Activated CD8-positive, alpha-beta memory T cell treated with anti-CD3 and anti-CD28 coated beads, Interleukin-2, amount 50 U/mL, for 48 hours (primary cell): ENCODE results near the gene PPA2.

Source experiments
- DNase-seq: peaks from one replicate; pipeline ENCODE4 v3.0.0-alpha.2; 2020

PPA2 gene

GRCh38 chr4:105386012-105386411 lies 87.8 kb downstream of the PPA2 start:
- no peak for DNase-seq

GRCh38 chr4:105374071-105374470 lies 99.8 kb downstream of the PPA2 start:
- DNase-seq, result no peak

GRCh38 chr4:105373324-105373723 lies 100.5 kb downstream of the PPA2 start:
- no peak for DNase-seq

DNA sequence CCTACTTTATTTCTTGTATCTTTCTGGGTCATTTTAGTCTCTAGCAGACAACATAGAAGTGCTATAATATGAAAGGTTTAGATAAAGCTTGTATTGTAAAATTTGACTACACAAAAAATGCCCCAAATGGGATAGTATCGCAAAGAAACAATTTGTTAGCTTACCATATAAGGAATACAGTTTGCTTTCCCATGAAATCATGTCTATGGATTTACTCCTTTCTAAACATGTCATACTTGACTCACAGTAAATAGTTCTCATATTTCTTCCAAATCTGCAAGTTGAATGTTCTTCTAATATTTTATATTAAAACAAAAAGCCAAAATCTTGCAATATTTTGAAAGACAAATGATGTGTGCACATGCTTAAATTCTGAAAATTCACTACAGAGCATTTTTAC lies 103.9 kb downstream of the PPA2 start:
- no peak for DNase-seq

GRCh38 chr4:105361053-105361452 lies 112.8 kb downstream of the PPA2 start:
- no peak for DNase-seq

DNA sequence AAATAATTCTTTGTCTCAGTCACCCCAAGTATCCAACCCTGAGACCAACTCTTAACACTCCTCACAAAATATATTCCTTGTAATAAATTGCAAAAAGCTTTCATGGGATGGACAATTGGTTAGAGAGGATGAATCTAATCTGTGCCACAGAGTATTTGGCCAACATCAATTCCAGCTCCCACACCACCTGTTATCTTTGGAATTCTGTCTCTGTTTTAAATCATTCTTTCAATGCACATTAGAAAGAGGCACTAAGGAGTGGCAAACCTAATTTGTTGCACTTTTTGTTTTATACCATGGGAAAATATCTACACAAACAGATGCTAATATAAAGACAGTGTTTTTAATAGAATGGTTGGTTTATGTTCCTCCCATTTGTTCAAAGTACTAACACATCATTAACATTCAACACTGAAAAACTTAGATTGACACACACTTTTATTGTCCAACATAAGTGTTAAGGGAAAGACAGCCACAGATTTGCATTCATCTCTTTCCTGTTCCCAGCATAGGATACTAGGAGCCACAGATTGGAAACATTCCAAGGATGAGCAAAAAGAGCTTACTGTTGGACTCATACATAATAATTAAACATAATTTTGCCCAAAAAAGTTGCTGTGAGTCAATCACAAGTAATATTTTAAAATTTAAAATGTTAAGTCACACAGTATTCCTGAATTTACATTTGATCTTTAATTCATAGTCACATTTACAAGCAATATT lies 116.4 kb downstream of the PPA2 start:
- DNase-seq, result no peak

DNA sequence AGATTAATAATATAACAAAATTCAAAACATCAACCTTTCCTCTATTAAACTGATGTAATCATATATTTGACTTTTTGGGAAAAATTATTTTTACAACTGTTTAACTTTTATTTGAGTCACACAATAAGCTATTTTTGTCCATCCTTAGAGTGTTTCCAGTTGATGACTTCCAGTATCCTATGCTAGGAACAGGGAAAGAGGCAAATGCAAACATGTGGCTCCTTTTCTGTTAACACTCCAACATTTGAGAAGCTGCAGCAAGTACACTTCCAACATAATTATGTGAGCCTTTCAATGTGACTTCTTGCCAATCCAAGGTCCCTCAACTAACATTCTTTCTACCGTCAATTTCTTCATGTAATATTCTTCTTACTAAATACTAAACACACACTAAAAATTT lies 117.7 kb downstream of the PPA2 start:
- DNase-seq, result no peak

GRCh38 chr4:105352826-105353225 lies 121.0 kb downstream of the PPA2 start:
- DNase-seq, result no peak

DNA sequence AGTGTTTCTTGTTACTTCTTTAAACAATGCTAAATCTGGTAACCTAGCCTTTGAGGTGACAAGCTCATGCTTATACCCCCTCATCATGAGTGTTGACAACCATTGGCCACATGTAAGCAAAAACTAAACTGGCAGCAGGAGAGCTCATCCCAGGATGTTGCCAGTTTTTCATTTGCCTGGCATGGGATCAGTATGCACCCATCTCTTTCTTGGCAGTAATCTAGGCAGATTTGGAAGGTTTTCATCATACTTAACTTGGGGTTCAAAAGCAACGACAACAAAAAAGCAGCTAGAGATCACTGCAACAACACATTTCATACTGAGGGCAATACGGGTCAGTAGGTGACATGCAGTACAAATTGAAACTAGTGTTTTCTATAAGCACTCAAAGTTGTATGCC lies 122.0 kb downstream of the PPA2 start:
- no peak for DNase-seq

GRCh38 chr4:105350859-105351490 lies 122.9 kb downstream of the PPA2 start:
- no peak for DNase-seq

DNA sequence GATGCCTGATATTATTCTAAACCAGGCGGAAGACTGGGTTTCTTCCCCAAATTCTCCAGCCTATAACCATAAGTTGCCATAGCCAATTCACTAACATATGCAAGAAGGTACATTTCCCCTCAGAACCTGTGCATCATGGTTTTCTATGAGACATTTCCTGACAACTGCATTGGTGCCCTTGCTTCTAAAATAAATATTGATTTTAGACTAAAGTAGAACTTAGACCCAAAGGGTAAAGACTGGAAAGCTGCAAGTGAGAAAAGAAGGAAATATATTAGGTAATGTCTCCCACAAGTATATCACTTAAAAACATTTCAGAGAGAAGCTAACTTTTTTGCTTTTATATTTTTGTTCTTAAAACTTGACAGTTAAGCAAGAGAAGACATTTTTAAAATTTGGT lies 125.1 kb downstream of the PPA2 start:
- DNase-seq, result no peak

DNA sequence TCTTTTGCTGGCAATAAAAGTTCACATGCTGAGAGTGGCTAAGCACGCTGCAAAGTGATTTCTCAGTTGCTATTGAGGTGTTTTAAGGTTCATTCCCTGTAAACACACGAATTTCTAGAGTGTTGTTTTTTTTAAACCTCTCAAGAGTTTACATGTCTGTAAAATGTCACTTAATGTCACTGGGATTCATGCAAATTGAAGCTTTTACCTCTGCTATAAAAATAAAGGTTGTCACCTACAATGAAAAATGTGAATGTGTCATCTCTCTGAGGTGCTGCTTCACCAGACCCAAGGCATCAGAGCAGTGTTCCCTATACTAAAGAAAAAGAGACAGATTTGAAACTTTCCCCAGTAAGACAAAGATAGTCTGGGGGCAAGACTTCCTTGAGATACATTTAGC lies 127.0 kb downstream of the PPA2 start:
- no peak for DNase-seq

GRCh38 chr4:105345838-105346237 lies 128.0 kb downstream of the PPA2 start:
- DNase-seq, result no peak

- no peak for DNase-seq
Measured at GRCh38 chr4:105345358-105345757, 128.5 kb downstream of the PPA2 start.

DNA sequence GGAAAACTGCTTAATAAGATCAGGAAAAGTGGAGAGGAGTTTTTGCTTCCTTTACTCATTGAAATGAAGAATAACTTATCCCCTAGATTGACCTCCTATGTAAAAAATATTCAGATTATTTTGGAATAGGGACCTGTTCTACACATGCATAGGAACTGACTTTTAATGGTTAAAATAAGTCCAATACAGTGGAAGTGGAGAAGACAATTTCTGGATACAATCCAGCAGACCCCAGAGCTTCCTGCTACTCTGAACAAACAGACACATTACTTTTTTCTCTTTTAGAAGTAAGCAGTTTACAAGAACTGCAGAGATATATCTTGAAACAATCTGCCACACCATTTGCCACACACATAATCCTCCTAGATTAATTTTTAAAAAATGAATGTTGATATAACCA lies 129.7 kb downstream of the PPA2 start:
- DNase-seq, result no peak

GRCh38 chr4:105343146-105343931 lies 130.5 kb downstream of the PPA2 start:
- no peak for DNase-seq

- DNase-seq, result no peak
Measured at GRCh38 chr4:105329081-105329480, 144.8 kb downstream of the PPA2 start.

- no peak for DNase-seq
Measured at GRCh38 chr4:105327956-105328355, 145.9 kb downstream of the PPA2 start.

DNA sequence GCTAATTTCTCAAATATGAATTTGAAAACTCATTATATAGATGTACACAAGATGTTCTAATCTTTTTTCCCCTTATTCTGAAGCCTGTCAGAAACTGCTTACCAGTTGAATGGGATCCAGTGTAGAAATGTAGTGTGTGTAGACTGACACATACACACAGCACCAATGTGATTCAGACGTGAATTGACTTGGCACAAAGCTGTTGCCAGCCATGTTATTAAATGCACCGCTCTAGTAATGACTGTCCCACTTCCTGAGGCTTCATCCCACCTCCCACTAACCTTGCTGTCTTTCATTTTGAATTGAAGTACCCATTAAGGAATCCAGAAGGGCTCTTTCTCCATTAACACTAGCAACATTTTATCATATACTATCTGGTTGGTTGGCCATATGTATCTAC lies 146.6 kb downstream of the PPA2 start:
- DNase-seq, result no peak
